Activated CD4-positive, alpha-beta T cell treated with anti-CD3 and anti-CD28 coated beads, Interleukin-2, amount 10 ng/mL, durations not matched to agents 7 days and 5 days (primary cell): Measurements from ENCODE around the gene DMD. TPM values are rescaled to one million over a fixed set of nuclear protein-coding genes. Genes with fewer than 3 reads are reported as not detected.
"Not testable (repeated sequence)": the region's sequence is repeated elsewhere in the genome, so short reads cannot be mapped to it uniquely, and the experiment has no call there.

ENCODE experiments used
- CTCF ChIA-PET: fragments of 350-600 bp; sonication (Branson Sonifier 250); formaldehyde crosslinking; loops from one replicate; lab custom pipeline; 2021; ENCODE audit warnings: antibody characterized with exemption; lab: Charles Lee
- POLR2A ChIA-PET: fragments of 350-600 bp; sonication (Branson Sonifier 250); formaldehyde crosslinking; loops from one replicate; lab custom pipeline; 2021; ENCODE audit warnings: antibody characterized with exemption; lab: Charles Lee
- DNase-seq: peaks from one replicate; pipeline ENCODE4 v3.0.0-alpha.2; 2020
- H3K27ac Mint-ChIP-seq: one replicate; pipeline ENCODE4 v1.8.0; 2021; ENCODE audit warnings: mild to moderate bottlenecking, moderate library complexity, mixed read lengths
- H3K27me3 Mint-ChIP-seq: one replicate; pipeline ENCODE4 v1.8.0; 2021; ENCODE audit warnings: mixed read lengths
- H3K36me3 Mint-ChIP-seq: one replicate; pipeline ENCODE4 v1.8.0; 2021; ENCODE audit warnings: low read depth, mixed read lengths
- H3K4me1 Mint-ChIP-seq: one replicate; pipeline ENCODE4 v1.8.0; 2021; ENCODE audit warnings: mixed read lengths
- H3K4me3 Mint-ChIP-seq: one replicate; pipeline ENCODE4 v1.8.0; 2021; ENCODE audit warnings: mild to moderate bottlenecking, moderate library complexity, mixed read lengths
- H3K9me3 Mint-ChIP-seq: one replicate; pipeline ENCODE4 v1.8.0; 2021; ENCODE audit warnings: mixed read lengths
- total RNA-seq, 2 experiments: library from RNA; stranded (reverse); gene quantifications; one replicate each; pipeline ENCODE4 v1.2.3, GENCODE V29; 2021

Gene DMD
- total RNA-seq, 2 experiments from 2014 or later: 0.57 to 0.83 TPM

DNA sequence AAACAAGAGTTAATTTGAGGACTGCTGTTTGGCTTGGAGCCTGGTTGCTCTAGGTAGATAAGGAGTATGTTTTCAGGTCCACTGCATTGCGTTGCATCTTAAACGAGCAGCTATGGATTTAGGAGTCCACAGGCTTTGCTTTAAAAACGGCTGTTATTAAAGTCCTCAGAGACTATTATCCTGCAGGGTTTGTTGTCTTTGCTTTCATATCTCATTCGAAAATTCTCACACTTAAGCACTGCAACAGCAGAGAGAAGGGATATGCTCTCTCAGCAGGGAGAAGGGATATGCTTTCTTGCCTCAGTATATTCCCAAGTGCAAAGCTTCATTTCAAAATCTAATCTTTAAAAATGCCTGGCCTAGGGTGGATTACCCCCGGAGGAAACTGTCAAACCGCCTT is 1694.8 kb downstream of the DMD start:
- POLR2A ChIA-PET: no interaction called here
- H3K9me3 Mint-ChIP-seq: no peaks in the 10 kb centered on the region

DNA sequence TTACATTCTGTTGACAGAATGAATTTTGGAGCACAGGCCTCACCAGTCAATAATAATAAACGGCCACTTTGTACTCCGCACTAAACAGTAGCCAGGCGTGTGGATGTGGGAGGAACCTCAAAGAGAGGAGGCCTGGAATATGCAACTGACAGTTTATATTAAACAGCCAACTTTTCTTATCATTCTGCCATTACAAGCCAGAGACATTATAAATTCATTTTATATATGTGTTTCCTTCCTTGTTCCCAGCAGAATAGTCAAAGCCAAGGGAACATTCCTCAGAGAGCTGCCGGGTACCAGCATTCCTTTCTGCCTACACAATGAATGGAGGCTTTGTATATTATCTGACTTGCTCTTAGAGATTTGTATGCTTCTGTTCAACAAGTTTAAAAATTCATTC is 1703.0 kb downstream of the DMD start:
- CTCF ChIA-PET: no interaction called here
- no peaks in the 10 kb centered on the region for H3K9me3 Mint-ChIP-seq
- H3K4me1 Mint-ChIP-seq: no peaks in the 10 kb centered on the region
- no peaks in the 10 kb centered on the region for H3K27me3 Mint-ChIP-seq
- POLR2A ChIA-PET: no interaction called here
- H3K4me3 Mint-ChIP-seq: no peak overlapping the region
- no peak for DNase-seq
- no peak overlapping the region for H3K27ac Mint-ChIP-seq
- no peaks in the 10 kb centered on the region for H3K36me3 Mint-ChIP-seq

More for the DNA sequence above, 1694.8 kb downstream of the DMD start:
- no peaks in the 10 kb centered on the region for H3K4me1 Mint-ChIP-seq
- CTCF ChIA-PET: no interaction called here
- no peak overlapping the region for H3K4me3 Mint-ChIP-seq
- peaks cover 2% of the 10 kb centered on the region for H3K27me3 Mint-ChIP-seq
- no peak for DNase-seq
- H3K27ac Mint-ChIP-seq: no peak overlapping the region
- H3K36me3 Mint-ChIP-seq: no peaks in the 10 kb centered on the region

DNA sequence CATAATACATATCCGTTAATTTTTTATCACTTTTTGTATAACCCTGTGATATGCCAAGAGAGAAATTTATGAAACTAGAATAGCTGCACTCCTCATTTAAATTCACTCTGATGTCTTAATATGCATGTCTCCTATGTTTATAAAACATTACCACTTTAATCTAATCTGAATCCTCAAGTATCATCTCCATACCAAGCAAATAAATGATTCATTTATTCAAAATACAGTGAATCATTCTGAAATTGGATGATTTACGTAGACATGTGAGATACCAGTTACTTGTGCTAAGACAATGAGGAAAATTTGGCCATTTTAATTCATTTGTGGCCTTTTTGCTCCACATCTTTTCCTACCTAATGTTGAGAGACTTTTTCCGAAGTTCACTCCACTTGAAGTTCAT is 1704.4 kb downstream of the DMD start:
- Mint-ChIP-seq H3K27ac (no peak overlapping the region), H3K9me3 (no peaks in the 10 kb centered on the region), H3K36me3 (no peaks in the 10 kb centered on the region), H3K4me1 (no peaks in the 10 kb centered on the region), H3K27me3 (no peaks in the 10 kb centered on the region), H3K4me3 (no peak overlapping the region)
- POLR2A ChIA-PET: no interaction called here
- CTCF ChIA-PET: no interaction called here
- DNase-seq: no peak

DNA sequence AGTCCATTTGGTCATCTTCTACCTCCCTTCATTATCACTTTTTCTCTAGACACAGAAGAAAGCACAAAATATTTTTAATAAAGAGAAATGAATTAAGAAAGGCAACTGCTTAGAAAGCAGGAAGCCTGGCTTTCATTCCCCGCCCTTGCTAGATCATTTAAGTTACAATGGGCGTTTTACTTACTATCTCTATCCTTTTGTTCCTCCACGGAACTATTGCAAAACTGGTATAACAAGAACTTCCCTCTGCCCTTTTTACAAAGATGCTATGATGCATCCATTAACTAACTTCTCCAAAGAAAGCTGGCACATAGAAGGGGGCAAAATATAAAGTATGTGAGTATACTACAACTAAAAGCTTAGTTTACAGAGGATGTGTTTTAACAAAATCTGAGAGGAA is 1705.0 kb downstream of the DMD start:
- ChIA-PET CTCF (no interaction called here), POLR2A (no interaction called here)
- H3K27me3 Mint-ChIP-seq: no peaks in the 10 kb centered on the region
- no peaks in the 10 kb centered on the region for H3K9me3 Mint-ChIP-seq
- no peak overlapping the region for H3K27ac Mint-ChIP-seq
- DNase-seq: no peak
- H3K4me3 Mint-ChIP-seq: no peak overlapping the region
- H3K4me1 Mint-ChIP-seq: no peaks in the 10 kb centered on the region
- no peaks in the 10 kb centered on the region for H3K36me3 Mint-ChIP-seq

- ChIA-PET POLR2A (no interaction called here), CTCF (no interaction called here)
- no peaks in the 10 kb centered on the region for H3K36me3 Mint-ChIP-seq
- no peak overlapping the region for H3K4me3 Mint-ChIP-seq
- no peaks in the 10 kb centered on the region for H3K9me3 Mint-ChIP-seq
- no peaks in the 10 kb centered on the region for H3K4me1 Mint-ChIP-seq
- H3K27me3 Mint-ChIP-seq: no peaks in the 10 kb centered on the region
- H3K27ac Mint-ChIP-seq: no peak overlapping the region
- no peak for DNase-seq
Measured at GRCh38 chrX:31500921-31501320, 1710.4 kb downstream of the DMD start.

DNA sequence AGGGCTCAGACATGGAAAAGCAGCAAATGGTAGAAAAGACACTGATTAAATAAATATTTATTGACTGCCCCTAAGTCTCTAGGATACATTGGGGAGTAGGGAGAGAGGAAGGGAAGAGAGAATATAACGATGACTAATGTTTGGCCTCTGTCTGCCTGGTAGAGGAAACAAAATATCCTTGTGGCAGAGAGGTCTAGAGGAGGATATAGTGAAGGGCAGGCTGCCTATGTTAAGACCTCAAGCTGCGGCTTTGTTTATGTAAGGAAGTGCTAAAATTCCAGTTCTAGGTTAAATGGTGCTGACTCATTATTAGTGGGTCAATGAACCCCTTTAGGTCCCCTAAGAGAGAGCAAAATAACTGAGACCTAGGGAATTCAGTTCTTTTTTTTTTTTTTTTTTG is 1712.2 kb downstream of the DMD start:
- H3K27me3 Mint-ChIP-seq: no peaks in the 10 kb centered on the region
- no peaks in the 10 kb centered on the region for H3K4me1 Mint-ChIP-seq
- no peak overlapping the region for H3K4me3 Mint-ChIP-seq
- no peaks in the 10 kb centered on the region for H3K36me3 Mint-ChIP-seq
- DNase-seq: no peak
- ChIA-PET POLR2A (no interaction called here), CTCF (no interaction called here)
- H3K9me3 Mint-ChIP-seq: no peaks in the 10 kb centered on the region
- no peak overlapping the region for H3K27ac Mint-ChIP-seq

GRCh38 chrX:31497086-31497485 is 1714.3 kb downstream of the DMD start:
- ChIA-PET POLR2A (no interaction called here), CTCF (no interaction called here)
- no peaks in the 10 kb centered on the region for H3K4me1 Mint-ChIP-seq
- no peaks in the 10 kb centered on the region for H3K36me3 Mint-ChIP-seq
- H3K27ac Mint-ChIP-seq: no peak overlapping the region
- no peaks in the 10 kb centered on the region for H3K27me3 Mint-ChIP-seq
- H3K4me3 Mint-ChIP-seq: no peak overlapping the region
- H3K9me3 Mint-ChIP-seq: no peaks in the 10 kb centered on the region
- no peak for DNase-seq

- ChIA-PET POLR2A (no interaction called here), CTCF (no interaction called here)
- Mint-ChIP-seq H3K4me1 (no peaks in the 10 kb centered on the region), H3K4me3 (no peak overlapping the region), H3K36me3 (no peaks in the 10 kb centered on the region), H3K27me3 (peaks cover 2% of the 10 kb centered on the region), H3K27ac (no peak overlapping the region), H3K9me3 (no peaks in the 10 kb centered on the region)
- no peak for DNase-seq
Measured at GRCh38 chrX:31487951-31488350, 1723.4 kb downstream of the DMD start.

GRCh38 chrX:31483336-31483735 is 1728.0 kb downstream of the DMD start:
- Mint-ChIP-seq H3K9me3 (no peaks in the 10 kb centered on the region), H3K36me3 (no peaks in the 10 kb centered on the region), H3K4me1 (no peaks in the 10 kb centered on the region), H3K4me3 (no peak overlapping the region), H3K27ac (no peak overlapping the region), H3K27me3 (no peaks in the 10 kb centered on the region)
- ChIA-PET CTCF (no interaction called here), POLR2A (no interaction called here)
- no peak for DNase-seq

- no peak overlapping the region for H3K27ac Mint-ChIP-seq
- H3K9me3 Mint-ChIP-seq: no peaks in the 10 kb centered on the region
- H3K36me3 Mint-ChIP-seq: no peaks in the 10 kb centered on the region
- no peaks in the 10 kb centered on the region for H3K27me3 Mint-ChIP-seq
- ChIA-PET POLR2A (no interaction called here), CTCF (no interaction called here)
- H3K4me3 Mint-ChIP-seq: no peak overlapping the region
- DNase-seq: no peak
- H3K4me1 Mint-ChIP-seq: no peaks in the 10 kb centered on the region
Measured at GRCh38 chrX:31480696-31481095, 1730.7 kb downstream of the DMD start.

- H3K36me3 Mint-ChIP-seq: no peaks in the 10 kb centered on the region
- POLR2A ChIA-PET: no interaction called here
Measured at GRCh38 chrX:31471229-31471628, 1740.1 kb downstream of the DMD start.

DNA sequence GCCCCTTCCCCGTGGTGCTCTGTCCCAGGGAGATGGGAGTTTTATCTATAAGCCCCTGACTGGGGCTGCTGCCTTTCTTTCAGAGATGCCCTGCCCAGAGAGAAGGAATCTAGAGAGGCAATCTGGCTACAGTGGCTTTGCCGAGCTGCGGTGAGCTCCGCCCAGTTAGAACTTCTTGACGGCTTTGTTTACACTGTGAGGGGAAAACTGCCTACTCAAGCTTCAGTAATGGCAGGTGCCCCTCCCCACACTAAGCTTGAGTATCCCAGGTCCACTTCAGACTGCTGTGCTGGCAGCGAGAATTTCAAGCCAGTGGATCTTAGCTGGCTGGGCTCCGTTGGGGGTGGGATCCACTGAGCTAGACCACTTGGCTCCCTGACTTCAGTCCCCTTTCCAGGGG is 1740.6 kb downstream of the DMD start:
- POLR2A ChIA-PET, DNase-seq, H3K9me3 Mint-ChIP-seq, H3K4me3 Mint-ChIP-seq, H3K36me3 Mint-ChIP-seq, CTCF ChIA-PET, H3K27ac Mint-ChIP-seq, H3K4me1 Mint-ChIP-seq, H3K27me3 Mint-ChIP-seq: not testable (repeated sequence)

More at GRCh38 chrX:31471229-31471628, 1740.1 kb downstream of the DMD start:
- no peaks in the 10 kb centered on the region for H3K4me1 Mint-ChIP-seq
- H3K4me3 Mint-ChIP-seq: no peak overlapping the region
- CTCF ChIA-PET: no interaction called here
- no peak for DNase-seq
- no peaks in the 10 kb centered on the region for H3K27me3 Mint-ChIP-seq
- H3K9me3 Mint-ChIP-seq: no peaks in the 10 kb centered on the region
- H3K27ac Mint-ChIP-seq: no peak overlapping the region

DNA sequence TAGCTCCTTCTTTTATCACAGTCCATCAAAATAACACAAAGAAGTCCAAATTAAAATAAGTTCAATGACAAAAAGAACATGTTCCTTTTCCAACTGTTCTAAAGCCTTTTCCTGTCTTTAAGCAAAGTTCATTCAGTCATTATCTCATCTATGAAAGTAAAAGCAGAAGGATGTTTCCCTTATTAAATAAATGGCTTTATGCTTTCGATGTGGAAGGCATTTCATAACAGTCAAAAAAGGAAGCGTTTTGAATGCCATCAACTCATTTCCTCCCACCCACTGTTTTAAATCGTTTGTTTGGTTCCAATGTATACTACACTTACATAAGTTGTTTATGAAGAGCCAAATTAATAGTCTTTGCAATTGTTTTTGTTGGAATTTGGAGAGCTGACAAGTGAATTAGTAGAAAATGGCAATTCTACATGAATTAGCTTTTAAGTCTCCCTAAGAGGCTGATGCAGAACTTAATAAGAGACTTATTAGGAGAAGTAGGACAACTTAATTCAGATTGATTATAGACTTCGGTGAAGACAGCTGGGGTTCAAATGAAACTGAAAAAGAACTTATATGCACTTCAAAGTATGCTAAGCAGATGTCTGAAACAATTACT is 1746.9 kb downstream of the DMD start:
- no peaks in the 10 kb centered on the region for H3K4me1 Mint-ChIP-seq
- no peaks in the 10 kb centered on the region for H3K9me3 Mint-ChIP-seq
- ChIA-PET POLR2A (no interaction called here), CTCF (no interaction called here)
- H3K36me3 Mint-ChIP-seq: no peaks in the 10 kb centered on the region
- no peak overlapping the region for H3K27ac Mint-ChIP-seq
- no peak for DNase-seq
- peaks cover 2% of the 10 kb centered on the region for H3K27me3 Mint-ChIP-seq
- H3K4me3 Mint-ChIP-seq: no peak overlapping the region

GRCh38 chrX:31461266-31461665 is 1750.1 kb downstream of the DMD start:
- H3K4me1 Mint-ChIP-seq: no peaks in the 10 kb centered on the region
- CTCF ChIA-PET: no interaction called here
- DNase-seq: no peak

More at GRCh38 chrX:31461266-31461665, 1750.1 kb downstream of the DMD start:
- POLR2A ChIA-PET: no interaction called here
- Mint-ChIP-seq H3K4me3 (no peak overlapping the region), H3K27ac (no peak overlapping the region), H3K27me3 (peaks cover 2% of the 10 kb centered on the region), H3K36me3 (no peaks in the 10 kb centered on the region), H3K9me3 (no peaks in the 10 kb centered on the region)
